Tibial artery (tissue), 4 donors: ENCODE results near the gene CD177.
"Not testable (repeated sequence)": the region's sequence is repeated elsewhere in the genome, so short reads cannot be mapped to it uniquely, and the experiment has no call there.

Experiments
- DNase-seq, 2 donors: peaks; one replicate each; pipeline ENCODE4 v3.0.0-alpha.2; 2019
- H3K27ac ChIP-seq, 2 donors: fragments of 200-600 bp; sonication (generic) in 1 of 2; 1 replicate in 1 of 2; 2 replicates in 1 of 2; pipeline ENCODE4 v1.5.1; 2018 to 2019; ENCODE audit warnings: mild to moderate bottlenecking in 1 of 2
- H3K27me3 ChIP-seq, 2 donors: fragments of 200-600 bp; sonication (generic) in 1 of 2; one replicate each; pipeline versions ENCODE4 v1.5.1 to v1.6.0; 2016 to 2019
- H3K36me3 ChIP-seq, 3 donors: fragments of 200-600 bp; sonication (generic) in 2 of 3; one replicate each; pipeline ENCODE4 v1.5.1; 2016 to 2019; ENCODE audit warnings: mild to moderate bottlenecking in 2 of 3
- H3K4me1 ChIP-seq, 4 donors: fragments of 200-600 bp; sonication (generic) in 2 of 4; 1 replicate in 3 of 4; 2 replicates in 1 of 4; pipeline ENCODE4 v1.5.1; 2016 to 2019
- H3K4me3 ChIP-seq, 2 donors: fragments of 200-600 bp; sonication (generic) in 1 of 2; 1 replicate in 1 of 2; 2 replicates in 1 of 2; pipeline ENCODE4 v1.5.1; 2018 to 2019; ENCODE audit warnings: mild to moderate bottlenecking in 2 of 2
- H3K9me3 ChIP-seq, 3 donors: fragments of 200-600 bp; sonication (generic) in 1 of 3; one replicate each; pipeline ENCODE4 v1.5.1; 2016 to 2019
- CTCF ChIP-seq, 2 experiments: fragments of 200-600 bp in 1 of 2; fragments of 450-650 bp in 1 of 2; IDR thresholded peaks; one replicate each; pipeline ENCODE4 v1.5.1; 2017 to 2019; ENCODE audit warnings: antibody characterized with exemption in 2 of 2, mild to moderate bottlenecking in 1 of 2, moderate library complexity in 1 of 2
- intact Hi-C: fragments of 100-400 bp; cut with DNase I; formaldehyde crosslinking; loops from one replicate; pipeline ENCODE4 v1.15.0; 2023; ENCODE audit warnings: low total_unique reads

The CD177 gene

GRCh38 chr19:43329989-43330388 lies 23.5 kb upstream of the CD177 start:
- no peaks in the 10 kb centered on the region for H3K4me1 ChIP-seq
- no peak for TF ChIP-seq CTCF (IDR thresholded peaks at IDR 0.05)
- DNase-seq = no peak

GRCh38 chr19:43330726-43331434 lies 22.6 kb upstream of the CD177 start:
- no peak for TF ChIP-seq CTCF (IDR thresholded peaks at IDR 0.05)
- H3K27me3 ChIP-seq = no peaks in the 10 kb centered on the region
- H3K4me3 ChIP-seq = no peak overlapping the region
- no peaks in the 10 kb centered on the region for H3K4me1 ChIP-seq
- DNase-seq = no peak
- H3K9me3 ChIP-seq = no peaks in the 10 kb centered on the region
- H3K27ac ChIP-seq = no peak overlapping the region
- intact Hi-C loops = no loop called here
- H3K36me3 ChIP-seq = no peaks in the 10 kb centered on the region

More at GRCh38 chr19:43329989-43330388, 23.5 kb upstream of the CD177 start:
- no peak overlapping the region for H3K27ac ChIP-seq
- no peaks in the 10 kb centered on the region for H3K27me3 ChIP-seq
- H3K9me3 ChIP-seq = no peaks in the 10 kb centered on the region
- no peak overlapping the region for H3K4me3 ChIP-seq
- no peaks in the 10 kb centered on the region for H3K36me3 ChIP-seq
- intact Hi-C loops = no loop called here

GRCh38 chr19:43331435-43332010 lies 22.0 kb upstream of the CD177 start:
- no peak for DNase-seq
- H3K27ac ChIP-seq = no peak overlapping the region
- H3K36me3 ChIP-seq = no peaks in the 10 kb centered on the region
- no peak overlapping the region for H3K4me3 ChIP-seq
- no peaks in the 10 kb centered on the region for H3K27me3 ChIP-seq
- intact Hi-C loops = no loop called here
- no peaks in the 10 kb centered on the region for H3K4me1 ChIP-seq
- no peak for TF ChIP-seq CTCF (IDR thresholded peaks at IDR 0.05)
- no peaks in the 10 kb centered on the region for H3K9me3 ChIP-seq

GRCh38 chr19:43332058-43332922 lies 21.2 kb upstream of the CD177 start:
- no peak overlapping the region for H3K27ac ChIP-seq
- intact Hi-C loops = no loop called here
- DNase-seq = no peak
- no peak for TF ChIP-seq CTCF (IDR thresholded peaks at IDR 0.05)
- H3K4me1 ChIP-seq = no peaks in the 10 kb centered on the region
- H3K36me3 ChIP-seq = no peaks in the 10 kb centered on the region
- no peak overlapping the region for H3K4me3 ChIP-seq
- H3K27me3 ChIP-seq = no peaks in the 10 kb centered on the region
- H3K9me3 ChIP-seq = no peaks in the 10 kb centered on the region

GRCh38 chr19:43336508-43336907 lies 17.0 kb upstream of the CD177 start:
- H3K4me3 ChIP-seq, H3K36me3 ChIP-seq, DNase-seq, H3K27me3 ChIP-seq, intact Hi-C loops, H3K4me1 ChIP-seq, H3K27ac ChIP-seq, H3K9me3 ChIP-seq: not testable (repeated sequence)

GRCh38 chr19:43337737-43338136 lies 15.7 kb upstream of the CD177 start:
- no peaks in the 10 kb centered on the region for H3K27me3 ChIP-seq
- H3K36me3 ChIP-seq = no peaks in the 10 kb centered on the region
- H3K9me3 ChIP-seq = no peaks in the 10 kb centered on the region
- no peak overlapping the region for H3K27ac ChIP-seq
- no peak overlapping the region for H3K4me3 ChIP-seq
- no peak for TF ChIP-seq CTCF (IDR thresholded peaks at IDR 0.05)
- intact Hi-C loops = no loop called here
- DNase-seq = no peak
- H3K4me1 ChIP-seq = no peaks in the 10 kb centered on the region
